HG02610 (cell line): ENCODE data around the gene HPGDS.
"Not testable (repeated sequence)": the region's sequence is repeated elsewhere in the genome, so short reads cannot be mapped to it uniquely, and the experiment has no call there.

Experiments
- ATAC-seq: cut with Tn5 transposase; IDR thresholded peaks from one replicate; pipeline ENCODE4 v1.9.1; 2021; ENCODE audit warnings: mild to moderate bottlenecking, moderate library complexity; ENCODE audit not compliant: unreplicated experiment

The HPGDS gene

GRCh38 chr4:94342694-94343093 is at the start of gene HPGDS:
Gene HPGDS (minus strand): TSS chr4:94342836. CDS start chr4:94334629, 8,207 bp downstream.
- ATAC-seq, result no peak

DNA sequence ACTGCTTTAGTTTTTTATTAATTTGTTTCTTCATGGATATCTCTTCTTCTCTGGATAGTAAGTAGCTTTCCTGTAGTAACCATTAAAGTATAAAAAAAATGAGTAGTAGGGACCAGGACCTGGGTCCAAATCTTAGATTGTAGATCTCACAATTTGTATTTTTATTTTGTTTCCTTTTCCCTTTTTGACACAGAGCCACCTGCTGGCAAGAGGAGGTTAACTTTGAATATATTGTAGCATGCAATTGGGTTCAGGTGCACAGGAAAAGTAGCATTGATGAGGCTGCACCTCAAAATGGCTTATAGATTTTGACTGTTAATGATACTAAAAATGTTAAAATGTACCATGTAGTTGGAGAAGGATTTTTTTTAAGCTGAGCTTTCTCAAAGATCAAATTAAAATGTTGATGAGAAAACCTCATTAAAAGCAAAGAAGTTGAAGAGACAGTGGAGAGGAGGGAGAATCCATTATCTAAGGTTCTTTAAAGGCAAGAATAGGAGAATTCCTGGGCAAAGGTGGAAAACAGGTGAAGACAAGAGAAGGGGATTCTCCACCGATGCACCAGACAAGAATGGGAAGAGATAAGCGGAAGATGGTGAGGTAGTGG is 48.3 kb upstream of the HPGDS start:
- no peak for ATAC-seq

GRCh38 chr4:94389595-94390267 is 47.1 kb upstream of the HPGDS start:
- no peak for ATAC-seq

- ATAC-seq, result not testable (repeated sequence)
Observed at GRCh38 chr4:94387965-94388364, 45.3 kb upstream of the HPGDS start.

GRCh38 chr4:94385452-94385851 is 42.8 kb upstream of the HPGDS start:
- ATAC-seq, result not testable (repeated sequence)

GRCh38 chr4:94382891-94383290 is 40.3 kb upstream of the HPGDS start:
- not testable (repeated sequence) for ATAC-seq

DNA sequence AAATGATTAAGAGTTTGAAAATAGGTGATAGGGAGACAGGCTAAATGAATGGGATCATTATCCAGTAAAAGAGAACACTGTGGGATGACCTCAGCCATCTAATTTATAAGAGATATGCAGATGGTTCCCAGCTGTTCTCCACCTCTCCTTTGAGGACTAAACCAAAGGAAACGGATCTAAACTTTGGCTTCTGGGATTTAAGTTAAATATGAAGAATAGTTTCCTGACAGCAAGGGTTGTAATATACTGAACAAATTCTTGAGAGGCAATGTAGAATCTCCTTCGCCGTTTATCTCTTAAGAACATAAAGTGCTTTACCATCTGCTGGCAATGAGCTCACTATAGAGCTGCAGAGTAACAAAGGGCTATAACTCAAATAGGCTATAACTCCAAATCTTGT is 35.4 kb upstream of the HPGDS start:
- no peak for ATAC-seq

DNA sequence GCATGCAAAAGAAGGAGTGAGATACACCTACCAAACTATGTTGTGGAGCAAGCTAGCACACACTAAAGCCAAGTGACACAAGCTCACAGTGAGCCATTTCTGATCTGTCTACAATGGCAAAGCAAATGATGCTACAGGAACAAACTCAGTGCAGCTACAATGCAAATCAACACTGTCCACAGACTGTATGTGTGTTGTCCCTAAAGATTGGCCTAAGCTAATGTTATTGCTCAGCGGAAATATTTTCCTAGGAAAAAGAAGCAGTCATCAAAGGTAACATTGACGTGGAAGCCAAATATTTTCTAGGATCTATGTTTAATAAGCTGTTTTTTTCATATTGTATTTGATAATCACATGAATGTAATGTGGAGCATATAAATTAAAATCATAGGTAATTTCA is 34.7 kb upstream of the HPGDS start:
- no peak for ATAC-seq

- ATAC-seq, result no peak
Observed at GRCh38 chr4:94375364-94375763, 32.7 kb upstream of the HPGDS start.

DNA sequence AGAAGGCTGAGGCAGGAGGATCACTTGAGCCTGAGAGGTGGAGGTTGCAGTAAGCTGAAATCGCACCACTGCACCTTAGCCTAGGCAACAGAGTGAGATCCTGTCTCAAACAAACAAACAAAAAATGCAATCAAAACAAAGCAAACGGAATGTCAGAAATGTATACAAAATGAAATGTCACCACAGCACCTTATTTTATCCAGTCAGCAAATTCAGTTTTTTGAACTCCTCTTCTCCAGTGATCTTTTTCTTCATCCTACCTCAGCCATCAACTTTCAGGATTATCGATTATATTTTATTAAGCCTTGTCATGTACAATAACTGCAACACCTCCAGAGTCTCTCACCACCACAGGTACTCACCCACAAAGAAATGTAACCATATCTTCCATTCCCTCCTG is 31.1 kb upstream of the HPGDS start:
- ATAC-seq, result no peak

- no peak for ATAC-seq
Observed at GRCh38 chr4:94372991-94373390, 30.4 kb upstream of the HPGDS start.

DNA sequence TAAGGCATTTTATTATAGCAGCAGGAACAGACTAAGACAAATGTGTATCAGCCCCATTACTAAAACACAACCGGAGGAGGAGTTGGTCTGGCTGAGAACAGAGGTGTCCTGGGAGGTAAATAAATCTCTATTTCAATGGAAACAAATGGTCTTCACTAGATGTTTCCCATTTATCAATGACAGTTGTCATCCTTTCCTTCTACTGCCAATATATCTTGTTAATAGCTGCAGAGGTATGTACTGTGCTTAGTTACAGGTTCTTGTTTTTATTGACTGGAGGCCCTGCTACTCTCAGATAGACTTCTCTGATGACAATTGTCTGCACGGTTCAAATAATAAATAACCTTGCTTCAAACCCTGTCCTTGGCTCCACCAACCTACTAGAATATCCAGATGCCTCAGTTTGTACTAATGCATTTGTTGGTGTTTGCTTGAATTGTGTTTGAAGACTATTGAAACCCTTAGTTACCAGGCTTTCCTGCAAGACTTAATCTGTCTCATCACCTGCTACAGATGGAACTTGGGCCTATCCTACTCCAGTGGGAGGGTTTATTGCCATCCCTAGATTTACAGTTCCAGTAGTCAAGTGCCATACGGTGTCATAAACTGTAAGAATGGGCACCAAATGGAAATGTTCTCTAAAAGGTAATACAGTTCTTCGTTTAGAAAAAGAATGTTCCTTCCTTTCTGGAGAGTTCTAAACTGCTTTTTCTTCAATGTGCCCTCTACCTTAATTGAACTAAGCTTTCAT is 29.8 kb upstream of the HPGDS start:
- no peak for ATAC-seq

DNA sequence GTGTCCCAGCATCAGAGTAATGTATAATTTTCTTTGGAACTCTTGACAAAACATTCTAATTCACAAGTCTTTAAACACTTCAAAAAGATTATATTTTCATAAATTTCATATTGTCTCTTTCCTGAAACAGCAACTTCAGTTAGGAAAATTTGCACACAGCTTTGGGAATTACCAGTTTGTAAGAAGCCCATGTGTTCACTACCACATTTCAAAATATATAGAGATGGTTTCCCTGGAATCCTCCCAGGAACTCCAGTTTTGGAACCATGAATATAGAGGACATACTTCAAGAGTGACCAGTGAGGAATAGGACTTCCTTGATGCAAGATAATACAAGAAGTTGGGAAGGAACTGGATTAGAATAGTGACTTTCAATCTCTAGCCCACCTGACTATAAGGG is 28.7 kb upstream of the HPGDS start:
- no peak for ATAC-seq

DNA sequence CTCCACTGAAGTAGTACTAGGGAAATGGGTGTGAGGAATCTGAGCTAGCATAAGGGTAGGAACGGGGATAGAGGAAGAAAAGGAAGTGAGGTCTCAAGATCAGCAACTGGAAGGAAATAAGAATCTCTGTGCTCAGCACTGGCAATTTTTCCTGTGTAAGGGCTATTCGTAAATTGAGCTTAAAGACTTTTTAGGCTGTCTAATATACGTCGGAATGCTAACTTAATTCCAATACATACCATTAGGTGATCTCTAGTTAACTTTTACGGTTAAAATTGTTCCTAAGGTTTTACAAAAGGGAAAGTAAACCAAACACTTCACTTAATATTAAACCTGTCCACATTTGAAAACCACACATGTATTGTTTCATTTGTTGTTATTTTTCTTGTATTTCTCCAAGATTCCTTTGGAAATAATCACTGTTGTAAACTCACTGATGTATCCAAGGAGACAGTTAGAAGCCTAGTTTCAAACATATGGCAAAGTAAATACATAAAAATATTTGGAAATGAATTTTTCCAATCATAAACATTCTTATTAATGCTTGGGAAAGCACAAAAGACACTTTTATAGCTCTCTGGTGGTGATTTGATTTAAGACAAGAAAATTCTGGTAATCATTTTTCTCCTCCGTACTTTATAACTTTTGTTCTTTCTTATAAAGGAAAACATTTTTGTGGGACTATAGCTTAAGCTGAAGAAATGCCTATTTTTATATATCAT is 28.1 kb upstream of the HPGDS start:
- no peak for ATAC-seq

DNA sequence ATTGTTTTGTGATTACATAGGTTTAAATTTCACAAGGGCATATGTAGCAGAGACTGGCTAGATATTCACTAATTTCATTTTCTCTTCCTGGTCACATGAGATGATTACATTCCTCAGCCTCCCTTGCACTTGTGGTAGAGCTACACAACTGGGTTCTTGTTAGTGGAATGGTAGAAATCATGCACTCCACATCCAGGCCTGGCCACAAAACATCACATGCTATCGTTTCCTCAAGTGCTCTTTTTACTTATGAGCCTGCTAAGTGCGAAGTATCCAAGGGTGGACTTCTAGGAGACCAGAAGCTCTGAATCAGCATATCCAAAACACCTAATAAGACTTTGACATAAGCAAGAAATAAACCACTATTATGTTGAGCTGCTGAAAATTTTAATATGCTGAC is 26.4 kb upstream of the HPGDS start:
- ATAC-seq, result no peak

GRCh38 chr4:94368459-94368858 is 25.8 kb upstream of the HPGDS start:
- no peak for ATAC-seq

GRCh38 chr4:94365304-94365703 is 22.7 kb upstream of the HPGDS start:
- no peak for ATAC-seq

DNA sequence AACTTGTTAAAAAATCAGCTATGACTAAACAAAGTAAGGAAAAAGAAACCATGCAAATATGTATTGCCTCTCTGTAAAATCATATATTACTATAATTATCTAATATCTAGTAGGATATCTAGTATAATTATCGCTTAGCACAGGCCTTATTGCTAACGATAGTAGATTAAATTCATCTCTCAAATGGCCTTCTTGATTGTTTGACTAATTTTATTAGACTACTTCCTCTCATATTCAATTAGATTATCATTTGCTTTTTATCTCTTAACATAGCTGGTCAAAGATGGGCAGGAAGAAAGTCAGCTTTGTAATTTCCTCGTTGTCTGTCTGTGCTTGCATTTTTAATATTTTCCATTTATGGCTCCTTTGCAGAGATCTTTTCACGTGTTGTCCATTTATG is 21.9 kb upstream of the HPGDS start:
- ATAC-seq, result no peak

DNA sequence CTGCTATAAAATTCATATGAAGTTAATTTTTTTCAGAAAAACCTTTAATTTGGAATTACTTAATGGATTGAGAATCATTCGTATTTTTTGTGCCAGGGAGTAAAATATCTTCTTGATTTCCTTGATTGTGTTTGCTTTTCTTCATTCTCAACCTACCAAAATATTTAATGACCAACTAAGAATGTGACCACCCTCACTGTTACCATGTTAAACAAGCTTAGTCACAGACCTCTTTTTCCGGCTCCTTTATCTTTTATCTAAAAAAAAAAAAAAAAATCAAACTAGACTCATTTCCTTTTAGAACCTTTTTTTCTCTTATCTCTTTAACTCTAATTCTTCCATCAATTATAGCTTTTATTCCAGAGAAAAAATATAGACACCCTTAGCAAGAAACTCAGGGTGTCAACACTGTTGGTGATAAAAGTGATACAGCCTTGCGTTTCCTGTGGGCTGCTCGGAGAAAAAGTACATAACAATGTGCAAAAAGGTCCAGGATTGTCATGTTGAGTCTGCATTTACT is 20.6 kb upstream of the HPGDS start:
- no peak for ATAC-seq

DNA sequence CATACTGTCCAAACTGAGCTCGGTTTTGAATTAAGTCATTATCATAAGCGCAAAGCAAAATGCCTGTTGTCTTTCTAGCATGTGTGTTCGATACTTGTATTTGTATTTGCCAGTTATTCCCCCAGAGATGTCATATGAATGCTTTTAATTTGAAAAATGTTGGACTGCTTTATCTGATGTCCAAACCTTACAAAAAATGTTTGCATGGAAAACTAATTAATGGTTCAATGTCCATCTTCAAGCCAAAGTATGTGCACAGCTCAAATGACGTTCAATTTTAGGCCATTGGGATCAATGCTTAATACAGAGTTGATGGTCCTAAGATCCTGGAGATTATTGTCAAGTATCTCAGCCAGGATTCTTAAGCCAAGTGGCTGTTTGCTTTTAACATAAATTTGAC is 17.2 kb upstream of the HPGDS start:
- no peak for ATAC-seq

DNA sequence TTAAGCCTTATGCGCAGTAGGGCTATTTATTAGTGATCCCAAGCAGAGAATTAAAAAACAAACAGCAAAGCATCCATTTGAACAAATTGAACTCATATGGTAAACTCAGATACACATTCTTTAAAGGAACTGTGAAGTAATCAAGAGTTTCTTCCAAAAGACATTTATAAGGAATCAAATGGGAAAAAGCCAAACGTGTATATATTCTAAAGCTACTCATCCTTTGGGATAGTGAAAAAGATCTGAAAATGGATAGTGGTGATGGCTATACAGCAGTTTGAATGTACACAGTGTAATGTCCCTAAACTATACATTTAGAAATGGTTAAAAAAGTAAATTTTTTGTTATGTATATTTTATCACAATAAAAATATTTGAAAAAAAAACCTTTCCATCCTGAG is 16.6 kb upstream of the HPGDS start:
- ATAC-seq, result no peak
